Psoas muscle (tissue), 8 donors: ENCODE results near the gene STYXL1. TPM values are rescaled to one million over a fixed set of nuclear protein-coding genes. Genes with fewer than 3 reads are reported as not detected.
"Not testable (repeated sequence)": the region's sequence is repeated elsewhere in the genome, so short reads cannot be mapped to it uniquely, and the experiment has no call there.

Experiments used
- ATAC-seq, 4 donors: fragments of 200-7000 bp; cut with Tn5 transposase; one replicate each; pipeline ENCODE4 v1.9.1; 2020; ENCODE audit warnings: moderate library complexity in 3 of 4, mild to moderate bottlenecking in 2 of 4
- DNase-seq, 2 donors: peaks; one replicate each; pipeline ENCODE4 v3.0.0-alpha.2; 2020
- H3K27ac ChIP-seq: fragments of 200-600 bp; one replicate; pipeline ENCODE4 v1.8.0; 2022
- H3K27me3 ChIP-seq, 3 donors: fragments of 200-600 bp in 1 of 3; one replicate each; pipeline versions ENCODE4 v1.6.1 to v1.8.0; 2013 to 2022; ENCODE audit warnings: low read length in 2 of 3, mild to moderate bottlenecking in 2 of 3, moderate library complexity in 1 of 3; ENCODE audit not compliant: insufficient read depth in 3 of 3
- H3K36me3 ChIP-seq, 2 donors: fragments of 200-600 bp in 1 of 2; one replicate each; pipeline versions ENCODE4 v1.6.1 to v1.8.0; 2013 to 2022; ENCODE audit warnings: low read depth in 1 of 2, mild to moderate bottlenecking in 1 of 2, moderate library complexity in 1 of 2; ENCODE audit not compliant: insufficient read depth in 1 of 2
- H3K4me1 ChIP-seq: fragments of 200-600 bp; one replicate; pipeline ENCODE4 v1.8.0; 2022
- H3K4me3 ChIP-seq: fragments of 200-600 bp; one replicate; pipeline ENCODE4 v1.8.0; 2022; ENCODE audit warnings: mild to moderate bottlenecking
- H3K9me3 ChIP-seq: fragments of 200-600 bp; one replicate; pipeline ENCODE4 v1.8.0; 2022
- CTCF ChIP-seq: fragments of 200-600 bp; IDR thresholded peaks from one replicate; pipeline ENCODE4 v1.8.0; 2022; ENCODE audit warnings: antibody characterized with exemption
- WGBS, 3 donors: extraction: QIAGEN DNeasy Blood & Tissue Kit; methylation state at CpG; one replicate each; pipeline versions ENCODE4 v1.1.6 to v1.1.7; 2013; 5-methylcytosine and 5-hydroxymethylcytosine counted together
- intact Hi-C, 2 donors: fragments of 100-400 bp; cut with DNase I; formaldehyde crosslinking; loops; one replicate each; pipeline versions ENCODE4 v1.11.0 to v1.14.2; 2022
- polyA plus RNA-seq, 3 donors: library from polyadenylated mRNA; stranded (reverse); fragments of 200-250 nt; gene quantifications; one replicate each; pipeline ENCODE4 v1.2.3, GENCODE V29; 2013
- total RNA-seq, 4 donors: library from RNA; stranded (reverse); fragmentation: NEBNext Ultra II Directional in 2 of 4; extraction: Animal tissue kit (Norgen Biotek cat#: 25700) in 2 of 4; gene quantifications; one replicate each; pipeline versions ENCODE4 v1.2.1 to v1.2.4, GENCODE V29; 2021 to 2023
- donor health status: healthy with polysubstance abuse.
- donor health status: DM: no; HTN: no; CAD: no; lungs with moderate emphysema.
- donor health status: Bipolar disorder and iron deficiency.
- donor health status: healthy.
- donor health status: DM: yes; HTN: yes; CAD: no.
- donor health status: DM: no; HTN: no; CAD: no.
- donor health status: DM: no; HTN: no; CAD: no.
- donor health status: DM: yes; HTN: yes; CAD: no.

Gene STYXL1
- total and polyA plus RNA-seq, 7 donors, result 6.6 to 67.5 (median 15.4) TPM

- Histone ChIP-seq H3K9me3 (no peaks in the 10 kb centered on the region), H3K27ac (no peak overlapping the region), H3K36me3 (peaks cover 17 to 100% of the 10 kb centered on the region in 2 donors), H3K4me1 (peaks cover 30% of the 10 kb centered on the region), H3K4me3 (no peak overlapping the region), H3K27me3 (no peaks in the 10 kb centered on the region)
- TF ChIP-seq CTCF, result no peak
- intact Hi-C loops, result loop anchor here in 1 of 2 donors (10.0 kb wide), 1 partner anchor 63 kb away; no protein-coding TSS in a partner anchor
- ATAC-seq (no peak), DNase-seq (no peak)
- WGBS, 3 donors, result 91 to 93% (median 91%) methylated on average over 15 of the region's 15 CpGs
Measured at GRCh38 chr7:76062254-76062653, 14.5 kb upstream of the STYXL1 start.

GRCh38 chr7:76060842-76061241 is 13.0 kb upstream of the STYXL1 start:
- Histone ChIP-seq H3K27me3 (no peaks in the 10 kb centered on the region), H3K4me3 (no peak overlapping the region), H3K9me3 (no peaks in the 10 kb centered on the region), H3K27ac (peak overlapping the region; percentile 88), H3K36me3 (peaks cover 20 to 99% of the 10 kb centered on the region in 2 donors), H3K4me1 (peaks cover 44% of the 10 kb centered on the region)
- intact Hi-C loops, result loop anchor here in 1 of 2 donors (10.0 kb wide), 1 partner anchor 64 kb away; no protein-coding TSS in a partner anchor
- DNase-seq, result peak; percentile 65 to 86
- peak; percentile 28 to 67 (median 56) for ATAC-seq
- 24 to 41% (median 31%) methylated on average over 6 of the region's 6 CpGs for WGBS, 3 donors
- TF ChIP-seq CTCF, result no peak

- DNase-seq, ATAC-seq, H3K9me3 ChIP-seq, H3K27me3 ChIP-seq, H3K4me3 ChIP-seq, intact Hi-C loops: not testable (repeated sequence)
- peaks cover 53% of the 10 kb centered on the region for H3K4me1 ChIP-seq
- H3K27ac ChIP-seq, result peak overlapping the region; percentile 88
- peaks cover 13 to 98% of the 10 kb centered on the region in 2 donors for H3K36me3 ChIP-seq
- WGBS, 3 donors, result 88 to 95% (median 93%) methylated on average over 7 of the region's 7 CpGs
Measured at GRCh38 chr7:76058745-76059144, 10.9 kb upstream of the STYXL1 start.

- 24 to 49% (median 32%) methylated on average over 11 of the region's 11 CpGs for WGBS, 3 donors
- ATAC-seq (peak; percentile 79 to 85 (median 82)), DNase-seq (peak; percentile 79 to 87)
- TF ChIP-seq CTCF, result no peak
- Histone ChIP-seq H3K4me1 (peaks cover 62% of the 10 kb centered on the region), H3K27me3 (no peaks in the 10 kb centered on the region), H3K27ac (peak overlapping the region; percentile 88), H3K36me3 (peaks cover 10 to 89% of the 10 kb centered on the region in 2 donors), H3K4me3 (no peak overlapping the region), H3K9me3 (no peaks in the 10 kb centered on the region)
- intact Hi-C loops, result no loop called here
Measured at GRCh38 chr7:76057813-76058145, 10.0 kb upstream of the STYXL1 start.

GRCh38 chr7:76057103-76057812 is 9.5 kb upstream of the STYXL1 start:
- peaks cover 62% of the 10 kb centered on the region for H3K4me1 ChIP-seq
- no peak for TF ChIP-seq CTCF
- no peak overlapping the region for H3K4me3 ChIP-seq
- intact Hi-C loops, result no loop called here
- H3K27me3 ChIP-seq, result no peaks in the 10 kb centered on the region
- H3K27ac ChIP-seq, result peak overlapping the region; percentile 88
- DNase-seq (no peak), ATAC-seq (no peak)
- H3K36me3 ChIP-seq, result peaks cover 10 to 84% of the 10 kb centered on the region in 2 donors
- 39 to 69% (median 41%) methylated on average over 18 of the region's 18 CpGs for WGBS, 3 donors
- no peaks in the 10 kb centered on the region for H3K9me3 ChIP-seq
